Type B pancreatic cell (in vitro differentiated cells): Measurements from ENCODE around the gene C4orf51. TPM values are rescaled to one million over a fixed set of nuclear protein-coding genes. Genes with fewer than 3 reads are reported as not detected.
"Not testable (repeated sequence)": the region's sequence is repeated elsewhere in the genome, so short reads cannot be mapped to it uniquely, and the experiment has no call there.

Experiments used
- DNase-seq: peaks from one replicate; pipeline ENCODE4 v3.0.0; 2021; ENCODE audit warnings: mixed read lengths; ENCODE audit not compliant: unreplicated experiment; ENCODE audit errors: extremely low spot score
- H3K27ac Mint-ChIP-seq: 2 replicates; pipeline ENCODE4 v1.8.0; 2021; ENCODE audit warnings: mild to moderate bottlenecking, mixed read lengths
- H3K27me3 Mint-ChIP-seq: 2 replicates; pipeline ENCODE4 v1.8.0; 2021; ENCODE audit warnings: mixed read lengths
- H3K36me3 Mint-ChIP-seq: 2 replicates; pipeline ENCODE4 v1.8.0; 2021; ENCODE audit warnings: mixed read lengths
- H3K4me1 Mint-ChIP-seq: one replicate; pipeline ENCODE4 v1.8.0; 2021; ENCODE audit warnings: mixed read lengths; ENCODE audit not compliant: unreplicated experiment
- H3K4me3 Mint-ChIP-seq: 2 replicates; pipeline ENCODE4 v1.8.0; 2021; ENCODE audit warnings: mild to moderate bottlenecking, mixed read lengths
- H3K9me3 Mint-ChIP-seq: 2 replicates; pipeline ENCODE4 v1.8.0; 2021; ENCODE audit warnings: mixed read lengths
- CTCF ChIP-seq: fragments of 200-600 bp; sonication (generic); conservative IDR thresholded peaks from 2 replicates; pipeline ENCODE4 v1.5.0; 2021; ENCODE audit warnings: antibody characterized with exemption, mild to moderate bottlenecking
- total RNA-seq: library from RNA; stranded (reverse); gene quantifications from 2 replicates; pipeline ENCODE4 v1.2.1, GENCODE V29; 2021; ENCODE audit warnings: low replicate concordance

C4orf51 gene
- total RNA-seq, 1 donor from 2014 or later, result not detected

GRCh38 chr4:145679520-145679919 lies 426 bp upstream of the C4orf51 start:
- no peak for DNase-seq
- peak overlapping the region; percentile 83 for H3K27ac Mint-ChIP-seq
- H3K27me3 Mint-ChIP-seq, result no peaks in the 10 kb centered on the region
- peak overlapping the region; percentile 12 for H3K4me3 Mint-ChIP-seq
- peaks cover 7% of the 10 kb centered on the region for H3K9me3 Mint-ChIP-seq
- H3K36me3 Mint-ChIP-seq, result no peaks in the 10 kb centered on the region
- no peak for TF ChIP-seq CTCF
- H3K4me1 Mint-ChIP-seq, result peaks cover 20% of the 10 kb centered on the region

DNA sequence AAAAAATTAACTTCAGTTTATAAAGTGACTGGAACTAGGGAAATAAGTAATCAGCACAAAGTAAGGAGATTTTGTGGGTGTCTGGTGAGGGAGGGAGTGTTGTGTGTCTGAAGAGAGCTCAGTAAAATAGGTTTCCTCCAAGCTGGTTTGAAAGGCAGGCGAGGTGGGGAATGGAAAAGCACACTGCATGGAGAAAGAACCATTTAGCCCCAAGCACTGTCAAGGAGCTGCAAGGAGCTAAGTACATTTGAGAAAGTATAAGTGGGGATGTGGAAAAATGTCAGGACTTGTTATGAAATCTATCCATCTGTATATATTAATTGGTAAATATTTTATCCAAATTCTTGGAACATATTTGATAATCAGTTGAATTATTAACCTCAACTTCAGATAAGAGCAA lies 956 bp downstream of the C4orf51 start:
- peaks cover 20% of the 10 kb centered on the region for H3K4me1 Mint-ChIP-seq
- no peak overlapping the region for H3K4me3 Mint-ChIP-seq
- H3K27ac Mint-ChIP-seq, result no peak overlapping the region
- no peak for DNase-seq
- H3K36me3 Mint-ChIP-seq, result no peaks in the 10 kb centered on the region
- H3K9me3 Mint-ChIP-seq, result peaks cover 7% of the 10 kb centered on the region
- TF ChIP-seq CTCF, result no peak
- H3K27me3 Mint-ChIP-seq, result no peaks in the 10 kb centered on the region

GRCh38 chr4:145681518-145681917 lies 1.6 kb downstream of the C4orf51 start:
- no peak for TF ChIP-seq CTCF
- Mint-ChIP-seq H3K27me3 (no peaks in the 10 kb centered on the region), H3K4me3 (no peak overlapping the region), H3K27ac (no peak overlapping the region), H3K4me1 (peaks cover 20% of the 10 kb centered on the region), H3K36me3 (no peaks in the 10 kb centered on the region), H3K9me3 (peaks cover 7% of the 10 kb centered on the region)
- no peak for DNase-seq

- Mint-ChIP-seq H3K27me3 (no peaks in the 10 kb centered on the region), H3K4me3 (no peak overlapping the region), H3K4me1 (peaks cover 20% of the 10 kb centered on the region), H3K27ac (no peak overlapping the region), H3K36me3 (no peaks in the 10 kb centered on the region), H3K9me3 (peaks cover 7% of the 10 kb centered on the region)
- no peak for DNase-seq
- TF ChIP-seq CTCF, result no peak
Measured at GRCh38 chr4:145681956-145682355, 2.0 kb downstream of the C4orf51 start.

DNA sequence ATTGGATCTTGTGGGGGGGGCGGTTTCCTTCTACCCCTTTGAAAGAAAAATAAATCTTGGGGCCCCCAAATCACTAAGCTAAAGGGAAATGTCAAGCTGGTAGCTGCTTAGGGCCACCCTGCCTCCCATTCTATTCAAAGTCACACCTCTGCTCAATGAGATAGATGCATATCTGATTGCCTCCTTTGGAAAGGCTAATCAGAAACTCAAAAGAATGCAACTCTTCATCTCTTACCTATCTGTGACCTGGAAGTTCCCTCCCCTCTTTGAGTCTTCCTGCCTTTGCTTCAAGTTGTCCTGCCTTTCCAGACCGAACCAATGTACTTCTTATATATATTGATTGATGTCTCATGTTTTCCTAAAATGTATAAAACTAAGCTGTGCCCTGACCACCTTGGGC lies 7.0 kb downstream of the C4orf51 start:
- no peak for DNase-seq
- no peaks in the 10 kb centered on the region for H3K27me3 Mint-ChIP-seq
- H3K27ac Mint-ChIP-seq, result no peak overlapping the region
- H3K9me3 Mint-ChIP-seq, result no peaks in the 10 kb centered on the region
- no peak overlapping the region for H3K4me3 Mint-ChIP-seq
- no peak for TF ChIP-seq CTCF
- H3K4me1 Mint-ChIP-seq, result no peaks in the 10 kb centered on the region
- no peaks in the 10 kb centered on the region for H3K36me3 Mint-ChIP-seq

DNA sequence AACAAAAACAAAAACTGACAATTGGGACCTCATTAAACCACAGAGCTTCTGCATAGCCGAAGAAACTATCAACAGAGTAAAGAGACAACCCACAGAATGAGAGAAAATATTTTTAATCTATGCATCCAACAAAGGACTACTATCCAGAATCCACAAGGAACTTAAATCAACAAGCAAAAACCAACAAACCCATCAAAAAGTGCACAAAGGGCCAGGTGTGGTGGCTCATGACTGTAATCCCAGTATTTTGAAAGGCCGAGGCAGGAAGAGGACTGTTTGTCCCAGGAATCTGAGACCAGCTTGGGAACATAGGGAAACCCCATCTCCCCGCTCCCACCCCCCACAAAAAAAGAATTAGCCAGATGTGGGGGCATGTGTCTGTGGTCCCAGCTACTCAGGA lies 10.7 kb downstream of the C4orf51 start:
- no peak for TF ChIP-seq CTCF
- H3K36me3 Mint-ChIP-seq, result peaks cover 2% of the 10 kb centered on the region
- H3K27ac Mint-ChIP-seq, result no peak overlapping the region
- H3K4me1 Mint-ChIP-seq, result no peaks in the 10 kb centered on the region
- no peak for DNase-seq
- H3K9me3 Mint-ChIP-seq, result peaks cover 4% of the 10 kb centered on the region
- no peak overlapping the region for H3K4me3 Mint-ChIP-seq
- H3K27me3 Mint-ChIP-seq, result no peaks in the 10 kb centered on the region

- H3K27ac Mint-ChIP-seq, H3K9me3 Mint-ChIP-seq, H3K36me3 Mint-ChIP-seq, H3K4me3 Mint-ChIP-seq, H3K4me1 Mint-ChIP-seq, H3K27me3 Mint-ChIP-seq, DNase-seq: not testable (repeated sequence)
Measured at GRCh38 chr4:145691416-145691815, 11.5 kb downstream of the C4orf51 start.
